ENCODE results near the gene DGAT2.

The DGAT2 gene

DNA sequence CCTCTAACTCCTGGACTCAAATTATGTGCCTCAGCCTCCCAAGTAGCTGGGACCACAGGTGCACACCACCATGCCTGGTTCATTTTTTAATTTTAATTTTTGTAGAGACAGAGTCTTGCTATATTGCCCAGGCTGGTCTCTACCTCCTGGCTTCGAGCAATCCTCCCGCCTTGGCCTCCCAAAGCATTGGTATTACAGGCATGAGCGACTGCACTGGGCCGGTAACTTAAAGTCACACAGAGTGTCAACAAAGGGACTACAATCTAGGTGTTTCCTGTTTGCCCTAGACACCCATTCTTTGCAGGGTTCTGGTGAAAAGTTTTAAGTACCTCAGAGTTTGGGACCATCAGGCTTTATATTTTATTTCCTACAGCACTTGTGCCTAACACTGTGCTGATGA is 54.8 kb downstream of the DGAT2 start:
- in situ Hi-C loops (cut with HindIII; ENCODE audit: low sequenced_read_pairs), result no loop called here

DNA sequence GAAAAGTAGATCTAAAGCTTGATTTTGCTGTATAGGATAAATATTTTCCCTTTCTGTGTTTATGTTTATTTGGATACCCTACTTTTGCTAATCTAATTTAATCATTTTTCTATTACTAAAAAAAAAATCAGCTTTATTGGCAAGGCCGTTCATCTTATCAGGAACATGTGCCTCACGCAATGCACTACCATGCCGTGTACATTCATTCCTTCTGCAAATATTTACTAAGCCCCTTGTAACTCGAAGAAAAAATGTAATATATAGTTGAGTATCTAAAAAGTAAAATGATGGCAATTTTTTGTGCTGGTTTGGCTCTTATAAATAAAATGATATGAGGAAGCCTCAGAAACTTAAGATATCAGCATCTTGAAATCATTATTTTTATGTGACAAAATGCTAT is 55.4 kb downstream of the DGAT2 start:
- in situ Hi-C loops (cut with HindIII; ENCODE audit: low sequenced_read_pairs), result no loop called here

DNA sequence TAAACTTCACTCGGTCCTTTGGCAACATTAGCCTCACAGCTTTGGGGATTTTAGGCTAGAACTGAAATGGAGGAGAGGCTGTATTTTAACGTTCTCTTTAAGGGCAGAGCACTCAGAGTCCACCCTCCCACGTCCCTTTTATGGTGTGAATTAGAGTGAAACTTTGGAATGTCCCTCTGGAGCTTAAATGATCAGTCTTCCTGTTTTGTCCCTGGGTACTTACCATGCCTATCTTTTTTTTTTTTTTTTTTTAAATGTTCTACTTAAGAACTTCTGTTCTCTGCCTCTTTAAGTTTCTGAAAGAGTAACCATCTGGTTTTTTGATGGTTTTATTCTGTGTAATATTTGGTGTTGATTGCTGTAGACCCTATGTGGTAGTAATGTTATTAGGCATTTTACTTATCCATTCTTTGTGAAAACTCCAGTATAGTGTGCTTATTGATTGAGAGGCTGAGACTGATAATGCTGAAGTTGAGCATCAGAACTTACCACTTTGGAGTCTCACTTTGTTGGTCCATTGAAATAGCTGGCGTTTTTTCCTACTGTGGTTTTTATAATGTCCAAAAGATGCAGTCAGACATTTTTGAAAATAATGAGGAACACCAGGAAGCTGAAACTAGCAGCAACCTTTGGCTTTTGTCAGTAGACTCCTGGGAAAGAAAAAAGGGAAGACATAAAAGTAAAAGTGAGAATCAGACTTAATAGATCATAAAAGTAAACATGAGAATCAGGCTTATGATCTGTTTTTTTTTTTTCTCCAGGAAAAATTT is 58.1 kb downstream of the DGAT2 start:
- in situ Hi-C loops (cut with HindIII; ENCODE audit: low sequenced_read_pairs), result no loop called here

DNA sequence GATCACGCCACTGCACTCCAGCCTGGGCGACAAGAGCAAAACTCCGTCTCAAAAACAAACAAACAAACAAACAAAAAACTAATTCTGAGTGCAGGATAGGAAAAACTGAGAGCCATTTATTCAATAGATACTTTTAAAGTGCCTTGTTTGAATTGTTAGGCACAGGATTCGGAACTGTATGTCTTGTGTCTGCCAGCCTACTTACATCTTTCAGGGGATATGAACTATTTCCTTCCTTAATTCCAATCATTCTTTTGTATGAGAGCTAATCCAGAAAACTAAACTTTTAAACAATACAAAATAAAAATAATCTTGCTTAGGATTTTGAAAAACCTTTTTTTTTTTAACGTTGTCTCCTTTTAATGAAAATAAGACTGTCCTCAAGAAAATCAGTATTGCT is 59.0 kb downstream of the DGAT2 start:
- in situ Hi-C loops (cut with HindIII; ENCODE audit: low sequenced_read_pairs), result no loop called here

DNA sequence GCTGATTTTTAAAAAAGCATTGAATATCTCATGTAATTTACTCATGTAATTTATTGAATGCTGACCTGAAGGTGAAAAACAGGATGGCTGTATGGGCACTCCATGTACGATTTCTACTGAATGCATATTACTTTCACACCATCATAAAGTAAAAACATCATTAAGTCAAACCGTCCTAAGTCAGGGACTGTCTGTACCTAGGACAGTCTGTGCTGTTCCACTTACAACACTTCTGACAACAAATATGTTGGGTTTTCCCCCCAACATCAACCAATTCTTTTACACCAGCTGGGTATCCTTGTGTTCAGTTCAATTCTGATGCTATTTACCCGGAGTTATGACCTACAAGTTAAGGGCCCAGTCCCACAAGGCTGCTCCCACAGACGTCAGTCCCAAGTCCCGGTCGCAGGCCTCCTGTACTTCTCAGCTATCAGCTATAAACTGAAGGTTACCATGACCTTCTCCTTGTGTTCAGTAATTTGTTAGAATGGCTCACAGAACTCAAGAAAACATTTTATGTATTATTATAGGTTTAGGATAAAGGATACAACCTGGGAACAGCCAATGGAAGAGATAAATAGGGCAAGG is 63.4 kb downstream of the DGAT2 start:
- in situ Hi-C loops (cut with HindIII; ENCODE audit: low sequenced_read_pairs), result no loop called here

DNA sequence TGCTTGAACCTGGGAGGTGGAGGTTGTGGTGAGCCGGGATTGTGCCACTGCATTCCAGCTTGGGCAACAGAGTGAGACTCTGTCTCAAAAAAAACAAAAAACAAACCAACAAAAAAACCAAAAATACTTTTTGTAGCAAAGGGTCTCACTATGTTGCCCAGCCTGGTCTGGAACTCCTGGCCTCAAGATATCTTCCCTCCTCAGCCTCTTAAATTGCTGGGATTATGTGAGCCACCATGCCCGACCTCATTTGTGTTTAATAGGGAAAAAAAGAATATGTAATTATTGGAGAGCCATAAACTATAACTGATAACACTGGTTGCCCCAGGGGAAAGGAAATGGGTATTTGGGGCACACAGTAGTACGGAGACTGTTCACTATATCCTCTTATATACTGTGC is 66.2 kb downstream of the DGAT2 start:
- in situ Hi-C loops (cut with HindIII; ENCODE audit: low sequenced_read_pairs), result no loop called here

DNA sequence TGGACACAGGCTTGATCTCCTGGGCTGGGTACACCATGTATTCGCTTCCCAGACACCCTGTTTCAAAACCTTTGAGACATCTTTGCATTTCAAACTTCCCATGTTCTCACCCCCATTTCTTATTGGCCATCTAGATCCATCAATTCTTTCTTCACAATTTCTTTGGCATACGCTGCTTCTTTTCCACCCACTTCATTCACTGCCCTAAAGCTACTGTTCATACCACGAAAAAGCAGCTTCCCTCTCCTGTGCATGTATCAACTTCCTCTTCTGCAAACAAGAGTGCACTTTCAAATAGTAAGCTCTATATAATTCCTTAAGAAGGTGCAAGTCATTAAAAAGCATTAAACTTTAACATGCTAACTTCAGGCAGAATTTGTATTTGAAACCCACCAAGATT is 67.8 kb downstream of the DGAT2 start:
- in situ Hi-C loops (cut with HindIII; ENCODE audit: low sequenced_read_pairs), result no loop called here

DNA sequence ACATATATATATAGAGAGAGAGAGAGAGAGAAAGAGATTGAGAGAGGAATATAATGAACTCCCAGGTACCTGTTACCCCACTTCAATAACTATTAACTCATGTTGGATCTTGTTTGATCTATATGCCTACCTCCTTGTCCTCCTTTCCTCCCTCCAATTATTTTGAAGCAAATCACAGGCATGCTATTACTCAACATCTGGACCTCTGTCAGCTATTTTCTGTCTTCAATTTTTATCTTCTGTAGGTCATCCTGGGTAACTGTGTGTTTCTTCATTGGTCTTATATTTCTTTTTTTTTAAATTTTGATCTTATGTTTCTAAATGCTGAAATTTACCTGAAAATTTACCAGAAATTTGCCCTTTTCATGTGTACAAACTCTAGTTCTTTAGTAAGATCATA is 71.3 kb downstream of the DGAT2 start:
- in situ Hi-C loops (cut with HindIII; ENCODE audit: low sequenced_read_pairs), result no loop called here

DNA sequence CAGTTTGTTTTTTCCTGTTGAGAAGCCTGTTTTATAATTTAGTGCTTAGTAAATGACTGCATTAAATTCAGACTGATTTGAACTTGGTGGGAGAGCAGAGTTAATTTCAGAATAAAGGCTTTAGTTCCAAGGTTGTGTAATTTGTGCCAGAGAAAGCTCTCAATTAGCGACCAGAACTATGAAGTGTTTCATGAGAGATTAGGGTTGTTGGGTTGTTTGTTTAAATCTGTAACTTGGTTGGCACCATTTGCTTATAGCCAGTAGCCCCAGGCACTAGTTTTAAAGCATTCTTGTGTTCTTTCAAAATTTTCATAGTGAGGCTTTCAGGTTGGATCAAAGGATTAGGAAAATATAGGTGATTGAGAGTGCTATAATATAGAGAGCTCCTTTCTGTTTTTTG is 71.9 kb downstream of the DGAT2 start:
- in situ Hi-C loops (cut with HindIII; ENCODE audit: low sequenced_read_pairs), result no loop called here

DNA sequence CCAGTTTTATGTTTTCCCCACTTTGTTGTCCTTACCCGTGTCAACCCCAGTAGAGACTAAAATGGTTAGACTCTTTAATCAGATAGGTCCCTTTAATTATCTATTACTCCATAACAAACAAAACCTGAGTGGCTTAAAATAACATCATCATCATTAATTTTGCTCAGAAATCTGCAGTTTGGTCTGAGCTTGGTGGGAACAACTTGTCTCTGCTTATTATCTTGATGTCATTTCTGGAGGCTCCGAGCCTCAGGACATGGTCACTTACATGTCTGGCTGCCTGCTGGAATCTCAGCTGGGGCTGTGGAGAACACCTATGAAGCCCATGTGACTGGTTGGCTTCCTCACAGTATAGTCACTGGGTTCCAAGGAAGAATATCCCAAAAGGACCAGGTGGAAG is 73.2 kb downstream of the DGAT2 start:
- in situ Hi-C loops (cut with HindIII; ENCODE audit: low sequenced_read_pairs), result no loop called here

DNA sequence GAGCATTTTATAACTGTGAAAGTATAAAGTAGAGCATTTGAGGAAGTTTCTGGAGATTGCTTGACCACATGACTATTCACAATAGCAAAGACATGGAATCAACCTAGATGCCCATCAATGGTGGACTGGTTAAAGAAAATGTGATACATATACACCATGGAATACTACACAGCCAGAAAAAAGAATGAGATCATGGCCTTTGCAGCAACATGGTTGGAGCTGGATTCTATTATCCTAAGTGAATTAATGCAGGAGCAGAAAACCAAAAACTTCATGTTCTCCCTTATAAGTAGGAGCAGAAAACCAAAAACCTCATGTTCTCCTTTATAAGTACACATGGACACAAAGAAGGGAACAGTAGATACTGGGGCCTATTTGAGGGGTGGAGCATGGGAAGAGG is 76.7 kb downstream of the DGAT2 start:
- in situ Hi-C loops (cut with HindIII; ENCODE audit: low sequenced_read_pairs), result no loop called here

DNA sequence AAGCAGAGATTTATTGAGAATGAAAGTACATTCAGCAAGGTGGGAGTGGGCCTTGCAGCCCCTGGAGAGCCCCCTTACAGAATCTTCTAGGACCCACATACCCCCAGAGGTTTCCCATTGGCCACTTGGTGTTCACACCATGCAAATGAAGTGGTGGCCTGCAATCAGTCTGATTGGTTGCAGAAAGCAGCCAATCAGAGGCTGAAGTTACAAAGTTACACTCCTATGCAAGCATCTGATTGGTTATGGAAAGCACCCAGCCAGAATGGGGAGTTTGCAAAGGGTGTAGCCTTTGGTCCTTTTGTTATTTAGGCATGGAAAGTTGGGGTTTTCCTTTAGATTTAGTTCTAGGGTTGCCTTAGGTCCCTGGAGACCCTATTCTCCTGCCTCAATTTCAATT is 81.3 kb downstream of the DGAT2 start:
- in situ Hi-C loops (cut with HindIII; ENCODE audit: low sequenced_read_pairs), result no loop called here

DNA sequence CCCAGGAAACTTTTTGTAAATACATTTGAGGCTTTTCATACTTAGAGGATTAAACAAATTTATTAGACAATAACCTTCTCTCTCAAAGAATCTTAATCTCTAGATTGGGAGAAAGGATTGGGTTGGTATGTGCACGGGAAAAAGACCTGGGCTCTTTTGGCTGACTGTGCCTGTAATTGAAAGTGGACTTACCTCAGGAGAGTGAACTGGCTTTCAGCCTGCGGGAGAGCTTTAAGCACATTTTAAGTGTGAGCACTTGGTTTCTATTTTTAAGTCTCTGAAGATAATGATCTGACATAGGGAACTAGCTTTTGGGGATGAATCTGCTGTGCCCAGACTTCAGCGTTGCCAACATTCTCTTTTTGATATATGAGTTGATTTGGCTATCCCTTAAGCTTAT is 82.2 kb downstream of the DGAT2 start:
- in situ Hi-C loops (cut with HindIII; ENCODE audit: low sequenced_read_pairs), result no loop called here

All from endothelial cell of hepatic sinusoid (primary cell).